GM12874 (cell line): ENCODE data around the gene FBXO5.

Experiments used
- CTCF ChIP-seq: IDR thresholded peaks from 2 replicates; pipeline ENCODE4 v1.5.1; 2011; ENCODE audit warnings: low read depth, mild to moderate bottlenecking, control low read depth, low read length, moderate library complexity; ENCODE audit not compliant: insufficient read depth

Gene FBXO5

GRCh38 chr6:152983637-152984512 is 1.0 kb upstream of the FBXO5 start:
- TF ChIP-seq CTCF, result no peak

GRCh38 chr6:152981989-152982903 is 595 bp downstream of the FBXO5 start:
- TF ChIP-seq CTCF, result no peak

GRCh38 chr6:152981219-152981618 is 1.6 kb downstream of the FBXO5 start:
- TF ChIP-seq CTCF, result no peak

- no peak for TF ChIP-seq CTCF
These were observed 2.2 kb downstream of the FBXO5 start for GRCh38 chr6:152980656-152981055.

- no peak for TF ChIP-seq CTCF
These were observed 3.7 kb downstream of the FBXO5 start for GRCh38 chr6:152979116-152979515.

- TF ChIP-seq CTCF, result no peak
These were observed 4.8 kb downstream of the FBXO5 start for GRCh38 chr6:152978058-152978457.

- no peak for TF ChIP-seq CTCF
These were observed 5.3 kb downstream of the FBXO5 start for GRCh38 chr6:152977556-152977955.
